ENCODE results near the gene MAP1B.

MAP1B gene

DNA sequence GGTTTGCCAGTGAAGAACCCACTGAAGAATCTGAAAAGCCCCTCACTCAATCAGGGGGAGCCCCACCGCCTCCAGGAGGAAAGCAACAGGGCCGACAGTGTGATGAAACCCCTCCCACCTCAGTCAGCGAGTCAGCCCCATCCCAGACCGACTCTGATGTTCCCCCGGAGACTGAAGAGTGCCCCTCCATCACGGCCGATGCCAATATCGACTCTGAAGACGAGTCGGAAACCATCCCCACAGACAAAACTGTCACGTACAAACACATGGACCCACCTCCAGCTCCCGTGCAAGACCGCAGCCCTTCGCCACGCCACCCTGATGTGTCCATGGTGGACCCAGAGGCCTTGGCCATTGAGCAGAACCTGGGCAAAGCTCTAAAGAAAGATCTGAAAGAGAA is 92.4 kb downstream of the MAP1B start:
- DNase-seq: no peak

- no peak for DNase-seq
Observed at GRCh38 chr5:72202331-72202825, 95.1 kb downstream of the MAP1B start.

DNA sequence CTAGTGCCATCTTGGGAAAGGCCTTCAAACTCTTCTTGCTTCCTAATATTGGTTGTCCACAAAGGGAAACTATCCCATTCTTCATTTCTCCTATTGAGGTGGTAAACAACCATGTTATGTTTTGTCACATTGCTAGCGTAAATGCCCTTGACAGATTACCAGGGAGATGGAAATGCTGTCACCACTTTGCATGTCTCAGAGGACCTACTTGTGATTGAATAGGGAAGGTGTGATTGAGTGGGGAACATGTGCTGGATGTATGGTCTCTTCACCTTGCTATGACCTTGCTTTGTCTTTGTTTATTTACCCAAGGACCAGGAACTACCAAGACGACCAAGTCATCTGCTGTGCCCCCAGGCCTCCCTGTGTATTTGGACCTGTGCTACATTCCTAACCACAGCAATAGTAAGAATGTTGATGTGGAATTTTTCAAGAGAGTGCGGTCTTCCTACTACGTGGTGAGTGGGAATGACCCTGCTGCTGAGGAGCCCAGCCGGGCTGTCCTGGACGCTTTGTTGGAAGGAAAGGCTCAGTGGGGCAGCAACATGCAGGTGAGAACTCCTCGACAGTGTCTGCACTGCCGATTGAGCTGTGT is 96.1 kb downstream of the MAP1B start:
- no peak for DNase-seq

DNA sequence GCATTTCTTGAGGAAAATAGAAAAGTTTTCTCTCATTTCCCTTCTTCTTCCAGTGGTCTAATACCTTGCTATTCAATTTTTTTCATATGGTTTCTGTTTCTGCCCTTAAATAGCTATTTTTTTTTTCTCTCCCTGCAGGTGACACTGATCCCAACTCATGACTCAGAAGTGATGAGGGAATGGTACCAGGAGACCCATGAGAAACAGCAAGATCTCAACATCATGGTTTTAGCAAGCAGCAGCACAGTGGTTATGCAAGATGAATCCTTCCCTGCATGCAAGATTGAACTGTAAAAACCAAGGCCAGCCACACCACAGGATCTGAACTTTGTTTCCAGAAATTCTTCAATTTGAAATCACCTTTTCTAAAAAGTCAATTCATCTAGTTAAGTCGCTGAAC is 97.7 kb downstream of the MAP1B start:
- DNase-seq: no peak

- DNase-seq: no peak
Observed at GRCh38 chr5:72205431-72206009, 98.2 kb downstream of the MAP1B start.

DNA sequence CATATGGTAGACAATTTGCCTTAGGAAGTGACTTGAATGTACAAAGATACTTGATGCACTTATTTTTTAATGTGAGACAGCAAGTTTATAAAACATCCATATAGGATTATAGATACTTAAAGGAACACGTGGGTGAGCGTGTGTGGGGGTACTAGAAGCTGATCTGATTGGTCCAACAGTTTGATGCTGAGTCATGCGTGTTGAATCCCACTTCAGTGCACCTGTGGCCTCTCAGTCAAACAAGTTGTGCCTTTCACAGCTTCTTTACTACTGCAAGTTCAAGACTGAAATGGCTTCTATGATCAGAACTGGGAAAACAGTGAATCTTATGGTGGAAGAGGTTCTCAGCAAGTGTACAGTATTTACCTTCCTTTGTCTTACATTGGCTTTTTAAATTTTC is 98.9 kb downstream of the MAP1B start:
- no peak for DNase-seq

DNA sequence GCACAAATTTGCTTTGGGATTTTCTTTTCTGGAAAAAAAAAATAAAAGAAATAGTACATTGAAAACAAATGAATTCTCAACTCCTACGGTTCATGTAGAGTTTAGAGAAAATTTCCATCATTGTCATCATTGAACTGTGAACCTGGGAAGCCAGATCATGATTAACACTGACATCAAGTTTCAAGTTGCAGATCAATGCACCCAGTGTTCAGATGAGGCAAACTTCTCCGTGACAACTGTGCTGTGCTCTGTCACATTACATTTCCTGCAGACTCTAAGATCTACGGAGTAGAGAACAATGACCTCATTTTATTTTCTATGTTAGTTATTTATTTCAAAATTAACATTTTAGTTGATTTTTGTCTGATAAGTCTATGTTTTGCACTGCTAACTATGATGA is 99.7 kb downstream of the MAP1B start:
- no peak for DNase-seq

- DNase-seq: no peak
Observed at GRCh38 chr5:72208324-72208926, 101.2 kb downstream of the MAP1B start.

GRCh38 chr5:72209147-72210115 is 102.2 kb downstream of the MAP1B start:
- peak; percentile 65 for DNase-seq

- no peak for DNase-seq
Observed at GRCh38 chr5:72210888-72211678, 103.8 kb downstream of the MAP1B start.

- no peak for DNase-seq
Observed at GRCh38 chr5:72212171-72212570, 104.9 kb downstream of the MAP1B start.

DNA sequence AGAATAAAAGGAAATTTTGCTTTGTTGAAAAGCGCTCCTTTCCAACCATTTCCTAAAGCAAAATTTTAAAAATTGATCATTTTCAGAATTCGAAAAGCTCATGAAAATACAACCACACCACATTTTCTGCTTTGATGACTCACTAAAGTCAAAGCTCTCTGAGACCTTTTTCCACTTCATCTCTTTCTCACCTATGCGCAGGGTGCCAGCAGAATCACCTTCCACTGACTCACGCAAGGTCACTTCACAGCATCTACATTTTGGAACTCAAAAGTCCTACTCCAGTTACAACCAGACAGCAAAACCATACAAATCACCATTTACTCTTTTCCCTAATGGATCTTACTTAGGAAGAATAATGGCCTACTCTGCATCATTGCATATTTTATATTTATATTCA is 106.2 kb downstream of the MAP1B start:
- no peak for DNase-seq

- no peak for DNase-seq
Observed at GRCh38 chr5:72214168-72214567, 106.9 kb downstream of the MAP1B start.

GRCh38 chr5:72216756-72217155 is 109.5 kb downstream of the MAP1B start:
- no peak for DNase-seq

DNA sequence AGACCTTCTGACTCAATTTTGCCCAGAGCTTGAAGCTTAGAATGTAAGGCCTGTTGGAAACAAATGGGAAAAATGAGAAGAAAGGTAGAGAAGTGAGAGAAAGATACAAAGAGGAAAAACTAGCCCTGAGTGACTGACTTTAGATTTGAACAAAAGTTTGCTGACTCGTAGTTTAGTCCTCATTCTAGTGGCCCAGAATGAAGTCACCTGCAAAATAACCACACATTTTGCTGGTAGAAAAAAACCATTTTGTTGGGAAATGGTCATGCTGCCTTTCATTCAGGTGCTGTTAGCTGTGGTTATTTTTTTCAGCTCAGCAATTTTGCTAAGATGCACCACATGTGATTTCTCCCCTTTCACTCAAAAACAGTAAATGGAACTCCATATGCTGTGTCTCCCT is 113.8 kb downstream of the MAP1B start:
- DNase-seq: no peak

DNA sequence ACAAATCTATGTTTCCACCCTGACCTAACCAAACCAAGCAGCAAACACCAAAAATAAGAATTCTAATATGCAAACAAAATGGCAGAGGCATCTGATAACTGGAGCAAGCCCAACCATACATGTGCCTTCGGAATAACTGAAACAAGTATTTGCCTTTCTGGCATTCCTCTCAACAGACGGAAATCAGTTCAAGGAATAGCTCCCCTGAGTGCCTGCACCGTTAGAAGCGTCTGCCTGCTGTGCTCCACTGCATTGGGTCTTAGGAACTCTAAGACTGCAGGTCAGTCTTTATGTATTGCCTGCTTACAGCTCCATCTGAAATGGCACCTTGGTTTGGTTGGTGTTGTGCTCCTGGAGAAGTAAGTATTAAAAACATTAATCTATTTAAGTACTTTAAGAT is 114.3 kb downstream of the MAP1B start:
- DNase-seq: no peak

GRCh38 chr5:72222521-72222920 is 115.2 kb downstream of the MAP1B start:
- no peak for DNase-seq

DNA sequence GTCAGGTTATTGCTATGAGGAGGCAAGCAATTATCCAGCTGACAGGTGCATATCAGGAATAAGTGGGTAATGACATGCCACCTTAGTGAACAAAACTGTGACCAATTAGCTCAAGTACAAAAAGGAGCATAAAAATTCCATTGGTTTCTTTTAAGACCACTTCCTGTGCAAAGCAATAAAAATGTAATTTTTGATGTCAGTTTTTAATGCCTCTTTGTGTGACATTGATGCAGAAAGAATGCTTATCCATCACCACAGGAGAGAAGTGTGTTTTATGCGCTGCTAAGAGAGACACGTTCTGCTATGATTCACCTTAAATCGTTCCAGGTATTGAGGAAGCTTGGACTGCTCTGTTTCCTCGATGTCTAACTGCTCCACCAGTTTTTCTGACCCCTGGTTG is 116.1 kb downstream of the MAP1B start:
- DNase-seq: peak; percentile 65

DNA sequence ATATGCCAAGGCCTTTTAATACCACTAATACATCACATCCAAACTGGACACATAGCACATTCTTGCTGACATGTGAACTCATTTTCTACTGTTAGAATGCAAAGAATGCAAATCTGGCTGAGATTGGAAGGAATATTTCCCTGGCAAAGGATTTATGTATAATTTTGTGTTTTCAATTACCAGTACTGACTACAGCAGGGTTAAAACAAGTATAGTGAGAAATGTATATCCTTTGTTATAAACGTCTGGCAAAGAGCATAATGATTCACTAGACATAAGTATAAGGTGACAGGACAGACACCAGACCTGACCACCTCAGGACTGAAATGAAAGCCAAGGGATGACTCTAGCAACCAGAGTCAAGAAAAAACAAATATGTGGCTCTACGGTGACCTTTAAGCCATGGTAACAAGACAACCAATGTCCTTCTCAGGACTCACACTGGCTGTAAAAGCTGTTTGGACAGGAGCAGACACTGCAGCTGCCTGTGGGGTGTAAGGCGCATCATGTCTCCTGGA is 117.7 kb downstream of the MAP1B start:
- DNase-seq: no peak

DNA sequence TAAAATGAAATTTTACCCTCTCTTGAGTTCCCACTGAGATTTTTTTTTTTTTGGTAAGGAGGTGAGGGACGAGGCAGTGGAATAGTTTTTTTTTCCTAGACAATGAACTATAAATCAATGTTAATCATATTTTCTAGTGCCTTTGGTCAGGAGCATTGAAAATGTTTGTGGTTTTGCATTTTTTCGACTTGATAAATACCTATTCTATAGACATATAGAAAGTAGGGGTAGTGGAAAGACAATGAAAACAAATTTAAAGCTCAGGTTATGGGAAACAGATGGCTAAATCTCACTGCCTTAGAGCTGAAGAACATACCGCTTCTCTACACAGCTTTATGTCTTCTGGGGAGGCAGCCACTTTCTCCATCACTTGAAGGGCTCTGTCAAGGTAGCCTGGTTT is 118.5 kb downstream of the MAP1B start:
- no peak for DNase-seq

DNA sequence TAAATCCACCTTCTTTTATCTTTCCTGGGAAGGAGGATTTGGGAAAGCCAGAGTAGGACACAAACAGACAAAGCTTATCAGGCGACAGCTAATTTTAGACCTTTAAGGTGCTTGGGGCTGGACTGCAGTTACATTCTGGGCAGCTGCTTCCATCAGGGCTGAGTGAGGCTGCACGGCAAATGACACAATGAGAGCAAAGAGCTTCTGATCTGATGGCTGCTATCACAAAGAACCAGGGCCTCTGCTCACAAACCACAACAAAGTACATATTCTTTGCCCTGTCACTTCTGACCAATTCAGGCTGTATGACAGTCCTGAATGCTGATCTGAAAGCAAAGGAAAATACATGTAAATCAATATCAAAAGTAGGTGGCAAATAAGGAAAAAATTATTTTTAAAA is 119.7 kb downstream of the MAP1B start:
- no peak for DNase-seq

- DNase-seq: peak; percentile 57
Observed at GRCh38 chr5:72228960-72229359, 121.7 kb downstream of the MAP1B start.
